ENCODE measurements around the gene EXOC3.
"Not testable (repeated sequence)": the region's sequence is repeated elsewhere in the genome, so short reads cannot be mapped to it uniquely, and the experiment has no call there.

EXOC3 gene

GRCh38 chr5:504326-505154 lies 61.6 kb downstream of the EXOC3 start:
- DNase-seq (ENCODE audit: low spot score) = no peak

GRCh38 chr5:505951-506525 lies 63.1 kb downstream of the EXOC3 start:
- DNase-seq (ENCODE audit: low spot score) = no peak

- not testable (repeated sequence) for DNase-seq (ENCODE audit: low spot score)
Measured at GRCh38 chr5:507986-508575, 65.1 kb downstream of the EXOC3 start.

GRCh38 chr5:509611-510185 lies 66.7 kb downstream of the EXOC3 start:
- no peak for DNase-seq (ENCODE audit: low spot score)

- no peak for DNase-seq (ENCODE audit: low spot score)
Measured at GRCh38 chr5:510521-510920, 67.5 kb downstream of the EXOC3 start.

GRCh38 chr5:511476-511875 lies 68.5 kb downstream of the EXOC3 start:
- no peak for DNase-seq (ENCODE audit: low spot score)

GRCh38 chr5:513216-514100 lies 70.5 kb downstream of the EXOC3 start:
- DNase-seq (ENCODE audit: low spot score) = no peak

- DNase-seq (ENCODE audit: low spot score) = peak; percentile 72
Measured at GRCh38 chr5:514101-514485, 71.1 kb downstream of the EXOC3 start.

GRCh38 chr5:514673-515072 lies 71.7 kb downstream of the EXOC3 start:
- no peak for DNase-seq (ENCODE audit: low spot score)

GRCh38 chr5:515273-515836 lies 72.4 kb downstream of the EXOC3 start:
- DNase-seq (ENCODE audit: low spot score) = no peak

GRCh38 chr5:516338-516925 lies 73.5 kb downstream of the EXOC3 start:
- DNase-seq (ENCODE audit: low spot score) = no peak
